AG09309 (cell line): ENCODE results near the gene DDX60.
"Not testable (repeated sequence)": the region's sequence is repeated elsewhere in the genome, so short reads cannot be mapped to it uniquely, and the experiment has no call there.

Experiments used
- DNase-seq: peaks from one replicate; pipeline ENCODE4 v3.0.0-alpha.2; 2010; ENCODE audit warnings: low read depth
- H3K4me3 ChIP-seq: 2 replicates; pipeline ENCODE4 v1.5.1; 2011; ENCODE audit warnings: mild to moderate bottlenecking, low read depth, low read length, moderate library complexity; ENCODE audit not compliant: control insufficient read depth
- CTCF ChIP-seq: IDR thresholded peaks from 2 replicates; pipeline ENCODE4 v1.5.1; 2011; ENCODE audit warnings: mild to moderate bottlenecking, low read depth, low read length, inconsistent platforms; ENCODE audit not compliant: insufficient read depth, control insufficient read depth; ENCODE audit errors: missing control alignments

Gene DDX60

GRCh38 chr4:168248176-168248710 lies 70.3 kb downstream of the DDX60 start:
- DNase-seq, result no peak
- H3K4me3 ChIP-seq, result no peak overlapping the region
- no peak for TF ChIP-seq CTCF

GRCh38 chr4:168247603-168248002 lies 70.9 kb downstream of the DDX60 start:
- DNase-seq, result no peak
- H3K4me3 ChIP-seq, result no peak overlapping the region
- TF ChIP-seq CTCF, result no peak

GRCh38 chr4:168241953-168242352 lies 76.6 kb downstream of the DDX60 start:
- H3K4me3 ChIP-seq, result no peak overlapping the region
- DNase-seq, result no peak
- no peak for TF ChIP-seq CTCF

GRCh38 chr4:168240821-168241220 lies 77.7 kb downstream of the DDX60 start:
- H3K4me3 ChIP-seq, result no peak overlapping the region
- DNase-seq, result no peak
- no peak for TF ChIP-seq CTCF

- no peak overlapping the region for H3K4me3 ChIP-seq
- peak; percentile 4 for DNase-seq
- no peak for TF ChIP-seq CTCF
These were observed 97.3 kb downstream of the DDX60 start for GRCh38 chr4:168221301-168221700.

GRCh38 chr4:168220893-168221292 lies 97.7 kb downstream of the DDX60 start:
- DNase-seq, result no peak
- H3K4me3 ChIP-seq, result no peak overlapping the region
- no peak for TF ChIP-seq CTCF

- TF ChIP-seq CTCF, result no peak
- peak; percentile 37 for DNase-seq
These were observed 99.9 kb downstream of the DDX60 start for GRCh38 chr4:168218645-168219044.

GRCh38 chr4:168213511-168213910 lies 105.0 kb downstream of the DDX60 start:
- H3K4me3 ChIP-seq, DNase-seq: not testable (repeated sequence)

More at GRCh38 chr4:168218645-168219044, 99.9 kb downstream of the DDX60 start:
- H3K4me3 ChIP-seq, result no peak overlapping the region
